DLD1 (cell line): Measurements from ENCODE around the gene DROSHA.

Experiments used
- in situ Hi-C: cut with HindIII; loops from 2 replicates; pipeline ENCODE4 v1.10.0; 2017; ENCODE audit warnings: low sequenced_read_pairs

Gene DROSHA

DNA sequence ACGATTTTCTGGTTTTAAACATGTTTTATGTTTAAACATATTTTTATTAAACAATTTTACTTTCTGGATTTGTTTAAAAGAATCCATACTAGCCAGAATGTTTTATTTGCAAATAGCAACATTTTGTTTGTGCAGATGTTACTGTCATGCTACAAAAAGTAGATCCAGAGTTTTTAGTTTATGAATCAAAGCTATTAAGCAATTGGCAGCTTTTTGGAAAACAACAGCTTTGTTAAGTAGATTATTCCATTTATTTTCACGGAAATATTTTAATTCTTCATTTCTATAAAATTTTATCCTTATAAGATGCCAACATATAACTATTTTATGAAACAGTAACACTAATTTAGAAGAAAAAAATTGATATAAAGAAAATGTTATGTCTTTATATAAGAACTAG lies 60.9 kb downstream of the DROSHA start:
- in situ Hi-C loops, result no loop called here

DNA sequence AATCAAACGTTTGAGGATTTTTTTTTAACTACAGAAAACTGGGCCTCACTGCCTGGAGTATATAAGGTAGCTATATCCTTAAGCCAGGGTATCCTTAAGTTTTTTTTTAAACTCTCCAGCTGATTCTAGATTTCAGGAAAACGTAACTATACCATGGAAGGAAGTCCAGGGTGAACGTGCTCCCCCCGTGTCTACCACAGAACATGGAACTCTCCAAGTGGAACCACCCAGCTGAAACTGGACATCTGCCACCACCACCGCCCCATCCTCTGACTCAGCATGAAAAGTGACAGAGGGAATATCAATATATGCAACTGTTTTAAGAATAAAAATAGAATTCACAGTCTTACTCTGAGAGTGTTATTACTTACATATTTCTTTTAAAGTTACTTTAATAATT lies 61.3 kb downstream of the DROSHA start:
- in situ Hi-C loops, result no loop called here

DNA sequence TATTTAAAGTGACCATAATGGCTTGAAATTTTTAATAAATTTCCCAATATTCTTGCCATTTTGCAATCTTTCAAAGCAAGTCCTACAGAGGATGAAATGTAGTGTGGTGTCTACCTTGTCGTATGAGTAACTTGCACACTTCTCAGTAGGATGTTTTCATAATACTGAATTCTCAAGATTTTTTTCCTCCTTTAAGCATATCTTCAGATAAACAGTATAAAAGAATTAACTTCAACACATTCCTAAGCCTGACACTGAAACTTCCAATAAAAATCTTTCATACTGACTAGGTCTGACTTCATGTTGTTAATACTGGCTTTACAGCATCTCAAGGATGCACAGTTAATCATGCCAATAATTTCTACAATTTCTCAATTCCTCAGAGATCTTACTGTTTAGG lies 62.0 kb downstream of the DROSHA start:
- in situ Hi-C loops, result no loop called here

DNA sequence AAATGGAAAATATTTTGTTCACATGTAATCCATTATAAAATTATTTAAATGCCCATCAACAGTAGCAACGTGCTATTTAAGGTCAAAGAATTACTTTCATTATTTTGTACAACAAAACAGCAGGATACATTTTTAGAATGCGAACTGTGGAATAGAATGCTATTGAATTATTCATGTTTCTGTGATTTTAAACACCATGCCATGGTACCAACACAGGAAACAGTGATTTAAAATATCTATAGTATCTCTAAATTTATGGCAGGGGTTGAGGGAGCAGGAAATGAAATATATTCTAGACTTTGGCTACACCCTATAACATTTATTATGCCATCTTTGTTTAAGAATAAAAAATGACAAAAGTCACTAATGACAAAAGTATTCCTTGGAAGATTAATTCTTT lies 62.4 kb downstream of the DROSHA start:
- in situ Hi-C loops, result no loop called here

DNA sequence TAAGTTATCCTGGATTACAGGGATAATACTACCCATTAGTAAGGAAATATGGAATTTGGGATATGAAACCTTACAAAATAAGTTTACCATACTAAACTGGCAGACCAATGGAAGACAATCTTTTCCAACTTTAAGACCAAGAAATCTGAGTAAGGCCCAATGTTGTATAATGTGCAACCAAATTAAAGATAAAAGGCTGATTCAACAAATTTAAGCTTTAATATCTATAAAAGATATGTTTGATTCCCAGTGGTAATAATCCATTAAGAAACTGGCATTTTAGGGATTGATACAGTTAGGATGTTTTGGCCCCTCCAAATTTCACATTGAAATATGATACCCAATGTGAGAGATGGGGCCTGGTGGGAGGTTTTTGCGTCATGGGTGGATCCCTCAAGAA lies 66.6 kb downstream of the DROSHA start:
- in situ Hi-C loops, result no loop called here

DNA sequence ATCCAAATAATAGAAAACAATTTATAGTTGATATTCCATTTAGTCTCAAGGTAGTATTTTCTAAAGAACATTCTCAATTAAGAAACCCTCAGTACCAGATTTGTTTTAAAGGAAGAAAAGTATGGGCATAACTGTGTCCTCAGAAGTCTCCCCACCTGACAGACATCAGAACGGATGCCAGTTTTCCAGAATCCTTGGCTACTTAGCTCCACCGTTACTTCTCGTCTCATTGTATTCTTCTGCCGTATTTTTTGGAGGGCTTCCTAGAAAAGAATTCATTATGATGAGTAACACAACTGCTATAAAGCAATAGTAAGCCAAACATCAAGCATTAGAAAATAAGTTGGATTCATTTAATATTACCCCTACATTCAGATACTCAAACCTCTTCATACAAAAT lies 67.8 kb downstream of the DROSHA start:
- in situ Hi-C loops, result no loop called here

DNA sequence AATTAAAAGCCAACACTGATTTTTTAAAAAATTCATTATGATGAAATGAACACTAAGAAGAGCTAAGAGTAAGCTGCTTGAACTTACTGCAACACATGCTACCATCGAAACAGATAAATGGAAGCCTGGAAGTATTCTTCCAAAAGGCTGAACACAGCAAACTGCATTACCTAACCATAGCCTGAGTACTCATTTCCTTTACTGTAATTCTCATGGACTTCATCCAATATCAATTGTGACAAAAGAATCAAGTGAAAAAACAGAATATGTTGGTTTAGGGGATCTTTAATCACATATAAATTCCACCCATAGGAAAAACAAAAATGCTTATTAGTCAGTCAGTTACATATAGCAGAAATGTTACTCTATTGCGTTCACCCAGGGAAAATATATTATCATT lies 68.5 kb downstream of the DROSHA start:
- in situ Hi-C loops, result no loop called here

DNA sequence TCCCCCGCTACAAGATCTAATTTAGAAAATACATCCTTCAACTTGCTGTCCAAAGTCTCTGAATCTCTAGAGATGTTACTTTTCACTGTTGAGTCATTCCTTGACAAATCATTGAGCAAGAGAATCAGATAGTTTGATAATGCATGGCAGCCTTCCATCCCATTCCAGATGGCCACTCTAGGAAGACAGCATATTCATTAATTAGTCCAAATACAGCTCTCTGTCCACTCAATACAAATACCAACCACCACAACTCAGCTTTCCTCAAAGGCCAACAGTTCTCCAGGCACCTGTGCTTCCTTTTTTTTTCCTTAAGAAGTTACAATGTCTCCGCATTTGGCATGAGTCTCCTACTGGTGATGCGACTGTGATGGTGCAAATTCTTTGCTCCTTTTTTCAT lies 72.3 kb downstream of the DROSHA start:
- in situ Hi-C loops, result no loop called here

DNA sequence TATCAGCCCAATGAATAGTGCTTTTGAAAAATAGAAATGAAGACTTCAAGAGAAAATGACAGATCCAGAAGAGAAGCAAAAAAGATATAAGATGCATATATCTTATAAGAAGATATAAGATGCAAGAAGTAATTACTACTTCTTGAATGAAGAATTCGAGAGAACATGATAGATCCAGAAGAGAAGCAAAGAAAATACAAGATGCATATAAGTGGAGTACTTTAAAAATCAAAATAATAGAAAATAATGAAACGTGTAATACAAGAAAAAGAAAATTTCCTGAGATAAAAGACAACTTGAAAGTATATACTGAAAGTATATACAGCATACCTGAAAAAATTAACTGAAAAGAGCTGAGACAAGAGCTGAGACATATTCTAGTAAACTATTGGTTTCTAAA lies 76.7 kb downstream of the DROSHA start:
- in situ Hi-C loops, result no loop called here

DNA sequence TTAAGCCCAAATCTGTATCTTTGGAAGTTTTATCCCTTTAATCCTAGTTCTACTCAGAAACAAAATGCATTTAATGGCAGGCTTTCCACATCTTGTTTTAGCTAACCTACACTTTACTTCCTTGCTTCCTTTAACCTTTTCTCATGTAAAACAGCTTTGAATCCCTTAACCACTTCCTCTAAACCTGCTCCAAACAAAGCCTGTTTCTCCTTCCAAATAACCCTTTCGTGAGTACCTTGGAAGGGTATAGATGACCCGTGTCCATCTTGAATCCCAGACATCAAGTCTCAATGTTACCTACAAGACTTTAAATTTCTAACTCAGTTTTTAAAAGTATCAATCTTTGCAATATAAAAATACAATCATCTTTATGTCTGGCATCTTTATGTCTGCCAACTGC lies 78.4 kb downstream of the DROSHA start:
- in situ Hi-C loops, result no loop called here

DNA sequence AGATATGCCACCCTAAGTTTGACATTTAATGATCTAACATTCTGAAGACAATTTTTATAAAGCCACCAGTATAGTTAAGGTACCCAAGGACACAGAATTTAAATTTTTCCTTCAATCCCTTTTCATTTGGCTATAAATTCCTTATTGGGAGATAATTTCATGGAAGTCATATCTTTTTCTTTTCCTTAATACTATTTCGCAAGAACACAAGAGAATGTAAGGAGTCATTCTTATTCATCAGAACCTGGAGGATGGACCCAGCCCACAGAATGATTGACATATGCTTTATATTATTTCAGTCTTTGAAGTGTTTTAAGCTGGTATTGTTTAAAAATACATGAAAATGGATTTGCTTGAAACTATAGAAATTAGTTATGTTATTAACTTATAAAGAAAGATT lies 79.6 kb downstream of the DROSHA start:
- in situ Hi-C loops, result no loop called here

DNA sequence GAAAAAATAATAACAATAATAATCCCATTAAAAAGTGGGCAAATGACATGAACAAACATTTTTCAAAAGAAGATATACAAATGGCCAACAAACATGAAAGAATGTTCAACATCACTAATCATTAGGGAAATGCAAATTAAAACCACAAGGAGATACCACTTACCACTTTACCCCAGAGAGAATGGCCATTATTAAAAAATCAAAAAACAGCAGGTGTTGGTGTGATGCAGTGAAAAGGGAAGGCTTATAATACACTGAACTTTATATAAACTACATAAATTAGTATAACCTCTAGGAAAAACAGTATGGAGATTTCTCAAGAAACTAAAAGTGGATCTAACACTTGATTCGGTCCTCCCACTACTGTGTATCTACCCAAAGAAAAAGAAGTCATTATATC lies 81.9 kb downstream of the DROSHA start:
- in situ Hi-C loops, result no loop called here

DNA sequence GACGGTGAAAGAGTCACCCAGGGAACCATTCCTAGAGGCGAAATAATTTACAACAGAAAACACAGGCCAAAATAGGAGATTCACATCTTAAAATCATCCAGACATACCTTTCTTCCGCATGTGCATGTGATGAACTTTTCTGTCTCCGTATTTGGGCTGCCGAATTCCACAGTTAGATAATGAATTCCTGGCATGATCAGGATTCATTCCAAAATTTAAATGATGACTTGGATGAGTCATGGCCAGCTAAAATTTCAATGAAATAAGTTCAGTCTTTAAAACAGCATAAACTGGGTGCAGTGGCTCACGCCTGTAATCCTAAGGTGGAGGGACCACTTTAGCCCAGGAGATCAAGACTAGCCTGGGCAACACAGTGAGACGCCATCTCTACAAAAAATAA lies 82.7 kb downstream of the DROSHA start:
- in situ Hi-C loops, result no loop called here

DNA sequence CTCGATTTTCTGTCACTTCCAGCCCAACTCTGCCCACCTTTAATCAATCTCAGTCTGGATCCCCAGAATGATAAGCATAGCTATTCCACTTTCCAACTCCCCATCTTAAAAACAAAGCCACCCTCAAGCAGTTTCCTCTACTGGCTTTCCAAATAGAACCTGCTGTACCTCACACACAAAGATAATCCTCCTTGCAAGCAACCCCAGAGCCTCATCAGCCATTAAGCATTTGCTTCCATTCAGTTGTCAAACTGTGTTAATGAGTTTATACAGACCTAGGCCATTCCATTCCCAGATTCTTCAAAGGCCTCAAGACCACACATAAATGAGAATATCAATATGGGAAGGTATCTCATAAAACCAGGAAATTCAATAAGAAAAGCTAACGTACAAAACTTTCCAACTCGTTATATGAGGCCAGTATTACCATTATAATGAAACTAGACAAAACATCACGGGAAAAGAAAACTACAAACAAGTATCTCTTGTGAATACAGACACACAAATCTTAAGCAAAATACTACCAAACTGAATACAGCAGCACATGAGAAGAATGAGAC lies 86.8 kb downstream of the DROSHA start:
- in situ Hi-C loops, result no loop called here

DNA sequence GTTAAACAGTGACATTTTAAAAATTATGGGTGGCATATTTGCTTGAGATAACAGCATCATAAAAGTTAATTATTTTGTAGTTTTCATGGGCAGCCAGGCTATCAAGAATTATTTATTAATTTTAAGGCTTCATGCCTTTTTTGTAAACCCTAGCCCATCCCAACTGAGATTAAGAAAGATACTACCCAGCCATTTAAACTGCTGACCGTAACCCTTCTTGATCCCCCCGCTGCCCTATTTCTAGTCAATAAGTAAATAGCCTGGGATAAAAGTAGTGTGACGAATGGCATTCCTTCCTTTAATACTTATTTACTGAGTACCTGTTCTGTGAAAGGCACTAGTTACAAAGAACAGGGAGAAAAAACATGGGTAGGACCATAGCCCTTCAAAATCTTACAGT lies 88.3 kb downstream of the DROSHA start:
- in situ Hi-C loops, result no loop called here

DNA sequence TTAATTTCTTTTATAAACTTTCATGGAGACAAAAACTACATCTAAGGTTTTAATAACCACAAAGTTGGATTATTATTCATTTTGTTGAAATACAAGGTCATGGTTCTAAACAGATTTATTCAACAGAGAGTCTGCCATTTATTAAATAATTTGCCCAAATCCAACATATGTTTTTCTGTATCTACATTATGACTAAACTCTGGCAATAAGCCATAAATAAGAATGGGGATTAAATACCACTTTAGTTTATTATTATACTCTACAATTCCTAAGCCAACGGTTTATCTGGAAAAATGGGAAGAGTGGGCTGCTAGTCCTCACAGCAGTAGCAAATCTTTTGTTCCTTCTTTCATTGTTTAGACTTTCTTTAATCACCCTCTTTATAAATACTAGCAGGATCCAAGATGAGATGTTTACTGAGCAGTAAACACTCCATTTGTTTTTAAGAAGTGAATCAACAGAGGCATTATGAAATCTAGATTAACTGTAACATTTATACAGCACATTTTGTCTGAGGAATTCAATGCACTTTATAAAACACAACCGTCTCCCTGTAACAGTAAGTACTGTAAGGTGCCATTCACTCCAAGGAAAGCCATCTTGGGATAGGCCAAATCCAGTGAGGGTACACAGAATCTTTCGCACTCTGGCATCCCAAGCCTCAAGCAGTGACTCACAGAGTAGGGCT lies 89.7 kb downstream of the DROSHA start:
- in situ Hi-C loops, result no loop called here

DNA sequence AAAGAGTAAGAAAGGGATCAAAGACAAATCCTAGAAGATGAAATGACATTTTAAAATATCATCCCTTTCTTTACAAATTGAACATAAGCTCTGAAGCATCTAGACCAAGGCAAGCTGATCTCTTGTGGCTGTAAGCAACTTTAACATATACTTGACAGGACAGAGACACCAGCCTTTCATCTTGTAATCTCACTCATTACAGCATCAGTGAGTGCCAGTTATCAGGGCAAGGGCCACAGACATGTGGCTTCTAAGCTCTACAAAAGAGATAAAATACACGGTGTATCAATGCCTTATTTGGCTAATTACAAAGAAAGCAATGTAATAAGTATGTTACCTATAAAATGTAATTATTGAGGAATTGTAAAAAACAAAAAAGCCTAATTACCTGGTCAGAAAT lies 95.0 kb downstream of the DROSHA start:
- in situ Hi-C loops, result no loop called here

DNA sequence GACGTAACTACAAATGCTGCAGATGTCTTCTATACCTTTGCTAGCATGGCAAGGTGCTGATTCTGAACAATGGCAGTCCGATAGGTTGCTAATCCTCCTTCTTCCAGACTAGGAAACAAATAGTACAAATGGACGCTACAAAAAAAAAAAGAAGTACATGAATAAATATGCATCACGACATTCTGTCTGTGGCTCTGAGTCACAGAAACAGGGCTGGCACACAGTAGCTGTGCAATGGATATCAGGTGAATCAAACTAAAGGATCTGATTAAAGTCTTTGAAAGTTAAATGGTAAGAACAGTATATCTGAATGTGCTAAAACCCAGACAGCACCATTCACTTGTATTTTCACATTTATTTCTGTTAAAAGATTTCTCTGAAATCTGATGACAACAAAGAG lies 96.2 kb downstream of the DROSHA start:
- in situ Hi-C loops, result no loop called here

DNA sequence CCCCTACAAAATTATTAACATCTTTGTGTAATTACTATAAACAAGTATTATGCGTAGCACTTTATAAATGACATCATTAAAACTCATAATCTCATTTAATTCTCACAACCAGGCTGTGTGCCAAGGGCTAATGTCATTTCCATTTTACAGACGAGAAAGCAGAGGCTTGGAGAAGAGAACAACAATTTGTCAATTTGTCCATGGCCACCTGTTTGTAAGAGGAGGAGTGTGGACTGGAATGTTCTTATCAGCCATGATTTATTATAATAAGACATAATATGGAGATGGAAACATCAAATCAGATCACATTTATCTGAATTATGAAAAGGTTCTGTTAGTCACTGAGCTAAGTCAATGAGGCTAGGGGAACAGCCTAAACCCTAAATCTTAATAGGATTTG lies 97.0 kb downstream of the DROSHA start:
- in situ Hi-C loops, result no loop called here

DNA sequence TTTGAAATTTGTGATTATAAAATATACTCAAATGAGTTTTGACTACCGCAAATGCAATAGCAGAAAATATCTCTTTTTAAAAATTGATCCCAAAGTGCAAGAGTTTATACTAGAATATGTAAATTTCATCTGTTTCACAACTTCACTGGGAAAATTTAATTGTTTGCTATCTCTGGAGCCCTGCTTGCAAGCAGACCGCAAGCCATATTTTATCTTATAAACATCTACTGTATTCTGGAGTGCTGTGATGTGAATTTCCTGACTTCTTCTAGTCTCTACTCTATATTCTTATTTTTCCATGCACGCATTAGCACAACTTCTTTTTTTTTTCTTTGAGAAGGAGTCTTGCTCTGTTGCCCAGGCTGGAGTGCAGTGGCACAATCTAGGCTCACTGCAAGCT lies 98.7 kb downstream of the DROSHA start:
- in situ Hi-C loops, result no loop called here

DNA sequence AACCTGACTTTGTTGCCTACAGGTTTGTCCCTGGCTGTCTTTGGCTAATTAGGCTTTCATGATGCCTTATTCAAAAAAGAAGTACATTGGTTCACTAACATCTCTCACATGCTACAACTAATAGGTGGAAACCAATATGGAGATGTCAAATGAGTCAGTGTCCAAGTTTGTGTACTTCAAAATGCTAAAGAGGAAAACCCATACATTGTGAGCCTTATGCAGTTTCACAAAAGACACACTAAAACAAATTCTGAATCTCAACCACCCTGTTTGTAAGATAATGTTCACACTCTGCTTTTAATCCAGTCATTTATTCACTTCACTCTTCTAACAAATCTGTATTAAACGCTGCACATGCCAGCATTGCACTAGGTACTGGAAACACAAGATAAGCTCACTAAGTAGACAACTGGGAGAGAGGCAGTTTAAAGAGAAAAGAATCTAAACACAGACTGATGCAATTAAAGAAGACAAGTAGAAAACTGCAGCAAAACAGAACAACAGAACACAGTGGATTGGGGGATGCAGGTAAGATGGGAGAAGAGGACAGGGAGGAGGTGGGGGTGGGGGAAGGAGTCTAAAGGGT lies 104.1 kb downstream of the DROSHA start:
- in situ Hi-C loops, result no loop called here

DNA sequence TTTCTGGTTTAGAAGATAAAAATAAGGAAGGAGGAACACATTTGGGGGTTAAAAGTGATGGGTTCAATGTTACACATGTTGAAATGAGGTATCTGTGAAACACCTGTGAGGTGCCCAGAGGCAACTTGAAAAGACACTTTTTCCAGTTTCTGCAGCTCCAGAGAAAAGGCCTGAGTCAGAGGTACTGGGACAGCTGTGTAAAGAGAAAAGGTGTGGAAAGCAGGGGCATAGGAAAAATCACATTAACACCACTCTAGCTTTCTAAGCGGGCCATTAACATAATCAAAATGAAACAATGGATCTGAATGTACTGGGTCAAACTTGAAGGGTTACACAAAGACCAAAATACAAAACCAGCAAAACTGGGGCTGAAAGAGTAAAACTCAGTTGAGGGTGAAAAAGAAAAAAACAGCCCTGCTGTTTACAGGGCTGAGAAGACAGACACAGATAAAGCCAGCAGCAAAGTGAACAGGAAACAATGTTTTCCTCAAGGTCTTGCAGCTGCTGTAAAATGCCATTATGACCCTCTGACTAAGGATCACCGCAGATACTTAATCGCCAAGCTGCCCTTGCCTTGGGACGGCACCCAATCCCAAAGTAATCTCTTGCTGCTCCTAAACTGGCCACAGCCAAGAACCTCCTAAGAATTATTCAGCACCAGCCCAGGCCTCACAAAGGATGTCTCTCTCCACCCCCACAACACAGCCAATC lies 104.7 kb downstream of the DROSHA start:
- in situ Hi-C loops, result no loop called here
